ENCODE data around the gene PSMB7.
"Not testable (repeated sequence)": the region's sequence is repeated elsewhere in the genome, so short reads cannot be mapped to it uniquely, and the experiment has no call there.

Gene PSMB7

GRCh38 chr9:124442826-124443225 is 27.6 kb upstream of the PSMB7 start:
- DNase-seq = no peak

- DNase-seq = no peak
Observed at GRCh38 chr9:124442379-124442778, 27.1 kb upstream of the PSMB7 start.

- no peak for DNase-seq
Observed at GRCh38 chr9:124441291-124441690, 26.0 kb upstream of the PSMB7 start.

- DNase-seq = no peak
Observed at GRCh38 chr9:124440786-124441185, 25.5 kb upstream of the PSMB7 start.

- no peak for DNase-seq
Observed at GRCh38 chr9:124439686-124440243, 24.5 kb upstream of the PSMB7 start.

GRCh38 chr9:124439086-124439485 is 23.8 kb upstream of the PSMB7 start:
- DNase-seq = no peak

- no peak for DNase-seq
Observed at GRCh38 chr9:124438091-124438490, 22.8 kb upstream of the PSMB7 start.

GRCh38 chr9:124437086-124437485 is 21.8 kb upstream of the PSMB7 start:
- no peak for DNase-seq

GRCh38 chr9:124436320-124436719 is 21.1 kb upstream of the PSMB7 start:
- no peak for DNase-seq

GRCh38 chr9:124429530-124429867 is 14.3 kb upstream of the PSMB7 start:
- DNase-seq = no peak

GRCh38 chr9:124428751-124429529 is 13.7 kb upstream of the PSMB7 start:
- DNase-seq = no peak

GRCh38 chr9:124427281-124427680 is 12.0 kb upstream of the PSMB7 start:
- no peak for DNase-seq

GRCh38 chr9:124426361-124426760 is 11.1 kb upstream of the PSMB7 start:
- no peak for DNase-seq

GRCh38 chr9:124425733-124426132 is 10.5 kb upstream of the PSMB7 start:
- not testable (repeated sequence) for DNase-seq

GRCh38 chr9:124423591-124423990 is 8.3 kb upstream of the PSMB7 start:
- no peak for DNase-seq

GRCh38 chr9:124423155-124423554 is 7.9 kb upstream of the PSMB7 start:
- no peak for DNase-seq

GRCh38 chr9:124420991-124421543 is 5.8 kb upstream of the PSMB7 start:
- no peak for DNase-seq

- no peak for DNase-seq
Observed at GRCh38 chr9:124419832-124420489, 4.7 kb upstream of the PSMB7 start.

- no peak for DNase-seq
Observed at GRCh38 chr9:124415852-124416484, 726 bp upstream of the PSMB7 start.

- no peak for DNase-seq
Observed at GRCh38 chr9:124414612-124415011, 630 bp downstream of the PSMB7 start.

GRCh38 chr9:124412228-124412575 is 3.0 kb downstream of the PSMB7 start:
- DNase-seq = no peak

- no peak for DNase-seq
Observed at GRCh38 chr9:124411514-124412227, 3.6 kb downstream of the PSMB7 start.

GRCh38 chr9:124410321-124410913 is 4.8 kb downstream of the PSMB7 start:
- no peak for DNase-seq

Measured in activated CD4-positive, alpha-beta T cell treated with anti-CD3 and anti-CD28 coated beads for 48 hours (primary cell).